Activated B cell treated with CpG ODN at 0.5 μM for 24 hours (primary cell): Measurements from ENCODE around the gene ERBB4. TPM values are rescaled to one million over a fixed set of nuclear protein-coding genes. Genes with fewer than 3 reads are reported as not detected.

Experiments
- ATAC-seq: fragments of 200-7000 bp; cut with Tn5 transposase; one replicate; pipeline ENCODE4 v1.10.0; 2021; ENCODE audit warnings: low read depth, mild to moderate bottlenecking, moderate library complexity
- CTCF ChIA-PET: fragments of 350-600 bp; sonication (Branson Sonifier 250); formaldehyde crosslinking; loops from one replicate; lab custom pipeline; 2021; ENCODE audit warnings: antibody characterized with exemption; lab: Charles Lee
- POLR2A ChIA-PET: fragments of 350-600 bp; sonication (Branson Sonifier 250); formaldehyde crosslinking; loops from one replicate; lab custom pipeline; 2021; ENCODE audit warnings: antibody characterized with exemption; lab: Charles Lee
- DNase-seq: peaks from one replicate; pipeline ENCODE4 v3.0.0; 2022
- H3K27ac Mint-ChIP-seq: one replicate; pipeline ENCODE4 v1.8.0; 2020; ENCODE audit warnings: mixed read lengths
- H3K27me3 Mint-ChIP-seq: one replicate; pipeline ENCODE4 v1.8.0; 2021; ENCODE audit warnings: mixed read lengths
- H3K36me3 Mint-ChIP-seq: one replicate; pipeline ENCODE4 v1.8.0; 2021; ENCODE audit warnings: low read depth, mixed read lengths
- H3K4me1 Mint-ChIP-seq: one replicate; pipeline ENCODE4 v1.8.0; 2021; ENCODE audit warnings: mixed read lengths
- H3K4me3 Mint-ChIP-seq: one replicate; pipeline ENCODE4 v1.8.0; 2020; ENCODE audit warnings: mild to moderate bottlenecking, mixed read lengths
- H3K9me3 Mint-ChIP-seq: one replicate; pipeline ENCODE4 v1.8.0; 2020; ENCODE audit warnings: mixed read lengths
- intact Hi-C: fragments of 100-400 bp; cut with micrococcal nuclease; formaldehyde crosslinking; loops from one replicate; pipeline ENCODE4 v1.15.1; 2024
- total RNA-seq: library from RNA; stranded (reverse); gene quantifications from 2 replicates; pipeline ENCODE4 v1.2.3, GENCODE V29; 2022
- TF ChIP-seq, protein P1 (sequence below): fragments of 200-600 bp; IDR thresholded peaks from one replicate; pipeline ENCODE4 v1.8.0; 2022; ENCODE audit warnings: antibody characterized with exemption, mild to moderate bottlenecking

The ERBB4 gene
- total RNA-seq, 1 donor from 2014 or later, result not detected

DNA sequence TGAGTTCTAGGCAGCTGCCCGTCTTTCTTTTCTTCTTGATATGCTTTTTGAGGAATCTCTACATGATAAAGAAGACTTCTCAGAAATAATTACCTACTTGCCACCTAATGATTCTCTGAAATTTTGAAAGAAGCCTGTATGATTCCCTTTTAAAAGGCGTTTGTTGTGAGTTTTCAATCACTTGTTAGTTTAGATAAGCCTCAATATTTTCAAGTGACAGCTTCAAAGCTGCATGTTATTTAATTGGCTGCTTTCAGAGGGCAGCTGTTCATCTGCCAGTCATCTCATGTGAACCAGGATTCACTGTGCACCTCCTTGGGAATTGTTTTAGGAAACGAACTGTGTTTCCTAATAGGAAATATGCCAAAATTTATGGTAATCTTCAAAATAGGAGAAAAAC is 1044.1 kb downstream of the ERBB4 start:
- no peak for DNase-seq
- Mint-ChIP-seq H3K36me3 (no peaks in the 10 kb centered on the region), H3K4me3 (no peak overlapping the region), H3K27ac (no peak overlapping the region), H3K9me3 (peaks cover 2% of the 10 kb centered on the region), H3K27me3 (no peaks in the 10 kb centered on the region), H3K4me1 (no peaks in the 10 kb centered on the region)
- ChIA-PET POLR2A (no interaction called here), CTCF (interaction anchor here (0.8 kb wide), 1 partner anchor 39 kb away, joined by 3 read pairs; no protein-coding TSS in a partner anchor)
- TF ChIP-seq, protein P1, sequence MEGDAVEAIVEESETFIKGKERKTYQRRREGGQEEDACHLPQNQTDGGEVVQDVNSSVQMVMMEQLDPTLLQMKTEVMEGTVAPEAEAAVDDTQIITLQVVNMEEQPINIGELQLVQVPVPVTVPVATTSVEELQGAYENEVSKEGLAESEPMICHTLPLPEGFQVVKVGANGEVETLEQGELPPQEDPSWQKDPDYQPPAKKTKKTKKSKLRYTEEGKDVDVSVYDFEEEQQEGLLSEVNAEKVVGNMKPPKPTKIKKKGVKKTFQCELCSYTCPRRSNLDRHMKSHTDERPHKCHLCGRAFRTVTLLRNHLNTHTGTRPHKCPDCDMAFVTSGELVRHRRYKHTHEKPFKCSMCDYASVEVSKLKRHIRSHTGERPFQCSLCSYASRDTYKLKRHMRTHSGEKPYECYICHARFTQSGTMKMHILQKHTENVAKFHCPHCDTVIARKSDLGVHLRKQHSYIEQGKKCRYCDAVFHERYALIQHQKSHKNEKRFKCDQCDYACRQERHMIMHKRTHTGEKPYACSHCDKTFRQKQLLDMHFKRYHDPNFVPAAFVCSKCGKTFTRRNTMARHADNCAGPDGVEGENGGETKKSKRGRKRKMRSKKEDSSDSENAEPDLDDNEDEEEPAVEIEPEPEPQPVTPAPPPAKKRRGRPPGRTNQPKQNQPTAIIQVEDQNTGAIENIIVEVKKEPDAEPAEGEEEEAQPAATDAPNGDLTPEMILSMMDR, result no peak
- intact Hi-C loops, result no loop called here
- no peak for ATAC-seq

- ChIA-PET POLR2A (no interaction called here), CTCF (interaction anchor here (0.8 kb wide), 1 partner anchor 39 kb away, joined by 3 read pairs; no protein-coding TSS in a partner anchor)
- H3K9me3 Mint-ChIP-seq, result peaks cover 2% of the 10 kb centered on the region
- TF ChIP-seq, protein P1, result no peak
- ATAC-seq, result no peak
- H3K4me3 Mint-ChIP-seq, result no peak overlapping the region
- no peaks in the 10 kb centered on the region for H3K4me1 Mint-ChIP-seq
- H3K27ac Mint-ChIP-seq, result no peak overlapping the region
- H3K27me3 Mint-ChIP-seq, result no peaks in the 10 kb centered on the region
- no peaks in the 10 kb centered on the region for H3K36me3 Mint-ChIP-seq
- DNase-seq, result no peak
- intact Hi-C loops, result no loop called here
Measured at GRCh38 chr2:211494085-211494484, 1044.5 kb downstream of the ERBB4 start.

- no peak overlapping the region for H3K27ac Mint-ChIP-seq
- H3K27me3 Mint-ChIP-seq, result no peaks in the 10 kb centered on the region
- TF ChIP-seq, protein P1, result no peak
- DNase-seq (no peak), ATAC-seq (no peak)
- intact Hi-C loops, result no loop called here
- ChIA-PET CTCF (interaction anchor here (0.9 kb wide), 1 partner anchor 34 kb away, joined by 3 read pairs; no protein-coding TSS in a partner anchor), POLR2A (no interaction called here)
- no peaks in the 10 kb centered on the region for H3K36me3 Mint-ChIP-seq
- H3K4me1 Mint-ChIP-seq, result no peaks in the 10 kb centered on the region
- H3K9me3 Mint-ChIP-seq, result peaks cover 2% of the 10 kb centered on the region
- H3K4me3 Mint-ChIP-seq, result no peak overlapping the region
Measured at GRCh38 chr2:211487733-211488132, 1050.9 kb downstream of the ERBB4 start.

- Mint-ChIP-seq H3K9me3 (no peaks in the 10 kb centered on the region), H3K4me1 (no peaks in the 10 kb centered on the region), H3K4me3 (no peak overlapping the region), H3K27me3 (no peaks in the 10 kb centered on the region), H3K27ac (no peak overlapping the region), H3K36me3 (no peaks in the 10 kb centered on the region)
- intact Hi-C loops, result no loop called here
- POLR2A ChIA-PET, result no interaction called here
- CTCF ChIA-PET, result no interaction called here
- TF ChIP-seq, protein P1, result no peak
- ATAC-seq (no peak), DNase-seq (no peak)
Measured at GRCh38 chr2:211479536-211480150, 1059.0 kb downstream of the ERBB4 start.

DNA sequence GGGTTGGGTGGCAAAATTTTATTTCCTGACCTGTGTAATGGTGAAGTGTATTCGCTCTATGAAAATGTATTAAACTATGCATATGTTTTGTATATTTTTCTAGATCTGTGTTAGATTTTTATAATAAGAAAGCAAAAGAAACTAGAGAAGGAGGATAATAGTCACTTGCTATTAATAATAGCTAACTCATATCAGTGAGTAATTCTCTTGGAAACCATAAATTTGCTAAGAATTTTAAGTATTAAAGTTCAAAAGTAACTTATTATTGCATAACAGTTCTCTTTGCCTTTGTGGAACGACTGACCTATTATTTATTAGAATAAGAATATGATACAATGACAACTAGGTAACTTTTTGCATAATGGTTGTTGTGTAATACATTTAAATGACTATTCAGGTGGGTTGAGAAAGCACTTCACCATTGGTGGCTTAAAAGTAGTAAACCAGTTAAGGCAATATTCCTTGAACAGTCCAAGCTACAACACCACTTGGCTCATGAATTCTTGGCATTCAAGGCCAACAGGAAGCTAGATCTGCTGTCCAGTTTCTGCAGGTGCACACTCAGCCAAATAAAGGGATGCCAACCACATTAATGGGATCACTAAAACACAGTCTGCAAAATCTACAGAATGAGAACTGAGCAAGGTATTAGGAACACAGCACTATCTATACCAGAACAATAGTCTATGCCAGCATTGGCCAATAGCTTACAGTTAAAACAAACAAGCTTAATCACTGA is 1060.9 kb downstream of the ERBB4 start:
- intact Hi-C loops, result no loop called here
- no peak overlapping the region for H3K4me3 Mint-ChIP-seq
- TF ChIP-seq, protein P1, result no peak
- no peaks in the 10 kb centered on the region for H3K4me1 Mint-ChIP-seq
- no peaks in the 10 kb centered on the region for H3K27me3 Mint-ChIP-seq
- no peak for ATAC-seq
- H3K27ac Mint-ChIP-seq, result no peak overlapping the region
- H3K9me3 Mint-ChIP-seq, result no peaks in the 10 kb centered on the region
- DNase-seq, result no peak
- CTCF ChIA-PET, result no interaction called here
- no peaks in the 10 kb centered on the region for H3K36me3 Mint-ChIP-seq
- POLR2A ChIA-PET, result no interaction called here
